ENCODE measurements around the gene PANX1. TPM values are rescaled to one million over a fixed set of nuclear protein-coding genes. Genes with fewer than 3 reads are reported as not detected.

Gene PANX1
- polyA plus RNA-seq, 6 donors from 2014 or later = 8.1 to 14.0 (median 9.4) TPM

- H3K27me3 Mint-ChIP-seq = no peaks in the 10 kb centered on the region
- no peaks in the 10 kb centered on the region for H3K36me3 Mint-ChIP-seq
- DNase-seq (no peak), ATAC-seq (ENCODE audit: low read depth in 2 of 2) (no peak)
- H3K4me1 Mint-ChIP-seq = peaks cover 46 to 53% (median 50%) of the 10 kb centered on the region in 3 donors
- H3K27ac Mint-ChIP-seq = no peak overlapping the region
- peaks cover 0 to under 1% (median 0%) of the 10 kb centered on the region in 7 donors for H3K9me3 Mint-ChIP-seq
- H3K4me3 Mint-ChIP-seq = no peak overlapping the region
Measured at GRCh38 chr11:94131718-94132115, 3.1 kb downstream of the PANX1 start.

- Mint-ChIP-seq H3K27ac (no peak overlapping the region), H3K9me3 (peaks cover 0 to 4% (median 0%) of the 10 kb centered on the region in 7 donors), H3K4me1 (peaks cover 46 to 53% (median 52%) of the 10 kb centered on the region in 3 donors), H3K27me3 (no peaks in the 10 kb centered on the region), H3K4me3 (no peak overlapping the region), H3K36me3 (no peaks in the 10 kb centered on the region)
- no peak for ATAC-seq (ENCODE audit: low read depth in 2 of 2)
- DNase-seq = no peak
Measured at GRCh38 chr11:94132152-94132558, 3.5 kb downstream of the PANX1 start.

GRCh38 chr11:94132823-94133408 lies 4.3 kb downstream of the PANX1 start:
- H3K4me1 Mint-ChIP-seq = peaks cover 42 to 51% (median 48%) of the 10 kb centered on the region in 3 donors
- H3K27me3 Mint-ChIP-seq = no peaks in the 10 kb centered on the region
- peaks cover 0 to 4% (median 0%) of the 10 kb centered on the region in 7 donors for H3K9me3 Mint-ChIP-seq
- ATAC-seq (ENCODE audit: low read depth in 2 of 2) (no peak), DNase-seq (no peak)
- peak overlapping the region in 3 of 6 donors; percentile 16 to 90 (median 50) for H3K27ac Mint-ChIP-seq
- peak overlapping the region in 1 of 8 donors; percentile 10 for H3K4me3 Mint-ChIP-seq
- no peaks in the 10 kb centered on the region for H3K36me3 Mint-ChIP-seq

GRCh38 chr11:94133752-94134151 lies 5.1 kb downstream of the PANX1 start:
- ATAC-seq (ENCODE audit: low read depth in 2 of 2) (no peak), DNase-seq (no peak)
- peak overlapping the region in 5 of 6 donors; percentile 16 to 90 (median 53) for H3K27ac Mint-ChIP-seq
- H3K36me3 Mint-ChIP-seq = no peaks in the 10 kb centered on the region
- H3K4me3 Mint-ChIP-seq = no peak overlapping the region
- peaks cover 0 to 4% (median 0%) of the 10 kb centered on the region in 7 donors for H3K9me3 Mint-ChIP-seq
- peaks cover 40 to 50% (median 48%) of the 10 kb centered on the region in 3 donors for H3K4me1 Mint-ChIP-seq
- no peaks in the 10 kb centered on the region for H3K27me3 Mint-ChIP-seq

GRCh38 chr11:94134651-94135512 lies 6.2 kb downstream of the PANX1 start:
- Mint-ChIP-seq H3K36me3 (no peaks in the 10 kb centered on the region), H3K4me3 (peak overlapping the region in 1 of 8 donors; percentile 38), H3K4me1 (peaks cover 47 to 56% (median 56%) of the 10 kb centered on the region in 3 donors), H3K27me3 (no peaks in the 10 kb centered on the region), H3K27ac (peak overlapping the region in 3 of 6 donors; percentile 9 to 66 (median 52)), H3K9me3 (peaks cover 0 to 4% (median 0%) of the 10 kb centered on the region in 7 donors)
- DNase-seq (no peak), ATAC-seq (ENCODE audit: low read depth in 2 of 2) (peak; percentile 23 to 37)

- Mint-ChIP-seq H3K27me3 (no peaks in the 10 kb centered on the region), H3K9me3 (peaks cover 0 to 4% (median 0%) of the 10 kb centered on the region in 7 donors), H3K4me3 (no peak overlapping the region), H3K36me3 (no peaks in the 10 kb centered on the region), H3K27ac (no peak overlapping the region), H3K4me1 (peaks cover 69 to 72% (median 70%) of the 10 kb centered on the region in 3 donors)
- DNase-seq = no peak
- no peak for ATAC-seq (ENCODE audit: low read depth in 2 of 2)
Measured at GRCh38 chr11:94139416-94139815, 10.8 kb downstream of the PANX1 start.

- ATAC-seq (ENCODE audit: low read depth in 2 of 2) (no peak), DNase-seq (no peak)
- H3K4me3 Mint-ChIP-seq = no peak overlapping the region
- peaks cover 66 to 71% (median 69%) of the 10 kb centered on the region in 3 donors for H3K4me1 Mint-ChIP-seq
- H3K9me3 Mint-ChIP-seq = peaks cover 0 to 4% (median 0%) of the 10 kb centered on the region in 7 donors
- H3K27me3 Mint-ChIP-seq = no peaks in the 10 kb centered on the region
- H3K36me3 Mint-ChIP-seq = no peaks in the 10 kb centered on the region
- H3K27ac Mint-ChIP-seq = peak overlapping the region in 2 of 6 donors; percentile 28 to 47
Measured at GRCh38 chr11:94140154-94140655, 11.6 kb downstream of the PANX1 start.

- no peaks in the 10 kb centered on the region for H3K36me3 Mint-ChIP-seq
- H3K4me3 Mint-ChIP-seq = no peak overlapping the region
- peak overlapping the region in 1 of 6 donors; percentile 23 for H3K27ac Mint-ChIP-seq
- ATAC-seq (ENCODE audit: low read depth in 2 of 2) (no peak), DNase-seq (no peak)
- peaks cover 0 to 4% (median 0%) of the 10 kb centered on the region in 7 donors for H3K9me3 Mint-ChIP-seq
- H3K27me3 Mint-ChIP-seq = no peaks in the 10 kb centered on the region
- H3K4me1 Mint-ChIP-seq = peaks cover 64 to 70% (median 66%) of the 10 kb centered on the region in 3 donors
Measured at GRCh38 chr11:94141511-94142307, 13.1 kb downstream of the PANX1 start.

GRCh38 chr11:94142308-94143281 lies 14.0 kb downstream of the PANX1 start:
- Mint-ChIP-seq H3K9me3 (no peaks in the 10 kb centered on the region), H3K4me3 (no peak overlapping the region), H3K36me3 (no peaks in the 10 kb centered on the region), H3K27ac (peak overlapping the region in 3 of 6 donors; percentile 23 to 85 (median 49)), H3K4me1 (peaks cover 60 to 68% (median 66%) of the 10 kb centered on the region in 3 donors), H3K27me3 (no peaks in the 10 kb centered on the region)
- DNase-seq = no peak
- ATAC-seq (ENCODE audit: low read depth in 2 of 2) = no peak

GRCh38 chr11:94144216-94144615 lies 15.6 kb downstream of the PANX1 start:
- H3K27me3 Mint-ChIP-seq = no peaks in the 10 kb centered on the region
- DNase-seq (no peak), ATAC-seq (ENCODE audit: low read depth in 2 of 2) (no peak)
- peak overlapping the region in 2 of 6 donors; percentile 0 to 64 for H3K27ac Mint-ChIP-seq
- H3K9me3 Mint-ChIP-seq = no peaks in the 10 kb centered on the region
- peaks cover 69 to 75% (median 70%) of the 10 kb centered on the region in 3 donors for H3K4me1 Mint-ChIP-seq
- H3K4me3 Mint-ChIP-seq = no peak overlapping the region
- no peaks in the 10 kb centered on the region for H3K36me3 Mint-ChIP-seq

GRCh38 chr11:94144664-94145063 lies 16.0 kb downstream of the PANX1 start:
- ATAC-seq (ENCODE audit: low read depth in 2 of 2) (no peak), DNase-seq (no peak)
- H3K27me3 Mint-ChIP-seq = no peaks in the 10 kb centered on the region
- no peaks in the 10 kb centered on the region for H3K9me3 Mint-ChIP-seq
- H3K4me1 Mint-ChIP-seq = peaks cover 71 to 76% (median 73%) of the 10 kb centered on the region in 3 donors
- no peak overlapping the region for H3K4me3 Mint-ChIP-seq
- H3K27ac Mint-ChIP-seq = peak overlapping the region in 1 of 6 donors; percentile 18
- H3K36me3 Mint-ChIP-seq = no peaks in the 10 kb centered on the region

- Mint-ChIP-seq H3K27me3 (no peaks in the 10 kb centered on the region), H3K4me3 (no peak overlapping the region), H3K27ac (peak overlapping the region in 1 of 6 donors; percentile 33), H3K9me3 (no peaks in the 10 kb centered on the region), H3K36me3 (no peaks in the 10 kb centered on the region), H3K4me1 (peaks cover 71 to 76% (median 75%) of the 10 kb centered on the region in 3 donors)
- ATAC-seq (ENCODE audit: low read depth in 2 of 2) (no peak), DNase-seq (no peak)
Measured at GRCh38 chr11:94145431-94145830, 16.8 kb downstream of the PANX1 start.

All from naive B cell (primary cell).